ENCODE measurements around the gene TNPO2.
A peak's percentile ranks its signal among the peaks of the same experiment; 100 is the strongest.

Gene TNPO2

DNA sequence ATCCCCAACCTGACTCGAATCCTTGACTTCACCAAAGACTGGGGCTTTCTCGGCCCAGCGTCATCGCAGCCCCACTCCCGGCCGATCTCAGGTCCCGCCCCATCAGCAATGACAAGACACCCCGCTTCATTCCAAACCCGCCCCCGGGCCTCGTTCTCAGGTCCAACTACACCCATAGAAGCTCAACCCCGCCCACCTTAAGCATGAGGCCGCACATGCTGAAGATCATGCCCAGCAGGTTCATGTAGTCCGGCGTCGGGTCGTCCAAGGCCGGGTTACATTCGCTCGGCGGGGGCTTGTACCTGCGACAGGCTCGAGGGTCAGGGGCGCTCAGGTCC is 54.8 kb downstream of the TNPO2 start:
- Mint-ChIP-seq H3K9me3 (no peaks in the 10 kb centered on the region), H3K27me3 (ENCODE audit: low read depth) (no peaks in the 10 kb centered on the region), H3K4me3 (peak overlapping the region; percentile 98), H3K27ac (peak overlapping the region; percentile 99), H3K36me3 (ENCODE audit: low read depth) (peaks cover 29% of the 10 kb centered on the region), H3K4me1 (ENCODE audit: low read depth) (peaks cover 49% of the 10 kb centered on the region)
- peak; percentile 62 for DNase-seq (ENCODE audit: low spot score)

- H3K9me3 Mint-ChIP-seq, result no peaks in the 10 kb centered on the region
- DNase-seq (ENCODE audit: low spot score), result no peak
- peak overlapping the region; percentile 99 for H3K27ac Mint-ChIP-seq
- H3K4me3 Mint-ChIP-seq, result peak overlapping the region; percentile 98
- peaks cover 33% of the 10 kb centered on the region for H3K36me3 Mint-ChIP-seq (ENCODE audit: low read depth)
- peaks cover 49% of the 10 kb centered on the region for H3K4me1 Mint-ChIP-seq (ENCODE audit: low read depth)
- no peaks in the 10 kb centered on the region for H3K27me3 Mint-ChIP-seq (ENCODE audit: low read depth)
Measured at GRCh38 chr19:12668346-12668745, 55.4 kb downstream of the TNPO2 start.

DNA sequence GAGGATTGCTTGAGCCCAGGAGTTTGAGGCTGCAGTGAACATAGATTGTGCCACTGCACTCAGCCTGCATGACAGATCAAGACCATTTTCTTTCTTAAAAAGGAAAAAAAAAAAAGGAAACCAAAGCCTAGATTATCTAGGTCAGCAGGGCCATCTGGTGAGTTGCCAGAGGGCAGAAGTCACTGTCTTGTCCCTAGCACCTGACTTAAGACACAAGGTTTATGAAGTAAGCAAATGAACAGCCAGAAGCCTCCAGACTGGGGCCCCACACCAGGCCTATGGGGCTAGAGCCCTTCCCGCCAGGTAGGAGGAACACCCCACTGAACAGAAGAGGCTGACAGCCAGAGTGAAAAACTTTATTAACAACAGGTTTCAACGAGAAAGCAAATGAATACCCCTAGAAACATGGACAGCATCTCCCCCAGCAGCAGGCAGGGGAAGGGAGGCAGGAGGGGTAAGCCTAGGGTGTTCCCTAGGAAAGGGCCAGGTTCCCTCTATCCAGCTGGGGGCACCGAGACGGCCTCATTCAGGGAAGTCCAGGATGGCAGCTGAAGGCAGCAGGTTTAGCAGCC is 55.9 kb downstream of the TNPO2 start:
- H3K4me3 Mint-ChIP-seq, result peak overlapping the region; percentile 99
- H3K27ac Mint-ChIP-seq, result peak overlapping the region; percentile 99
- no peaks in the 10 kb centered on the region for H3K27me3 Mint-ChIP-seq (ENCODE audit: low read depth)
- no peaks in the 10 kb centered on the region for H3K9me3 Mint-ChIP-seq
- no peak for DNase-seq (ENCODE audit: low spot score)
- H3K4me1 Mint-ChIP-seq (ENCODE audit: low read depth), result peaks cover 49% of the 10 kb centered on the region
- H3K36me3 Mint-ChIP-seq (ENCODE audit: low read depth), result peaks cover 37% of the 10 kb centered on the region

DNA sequence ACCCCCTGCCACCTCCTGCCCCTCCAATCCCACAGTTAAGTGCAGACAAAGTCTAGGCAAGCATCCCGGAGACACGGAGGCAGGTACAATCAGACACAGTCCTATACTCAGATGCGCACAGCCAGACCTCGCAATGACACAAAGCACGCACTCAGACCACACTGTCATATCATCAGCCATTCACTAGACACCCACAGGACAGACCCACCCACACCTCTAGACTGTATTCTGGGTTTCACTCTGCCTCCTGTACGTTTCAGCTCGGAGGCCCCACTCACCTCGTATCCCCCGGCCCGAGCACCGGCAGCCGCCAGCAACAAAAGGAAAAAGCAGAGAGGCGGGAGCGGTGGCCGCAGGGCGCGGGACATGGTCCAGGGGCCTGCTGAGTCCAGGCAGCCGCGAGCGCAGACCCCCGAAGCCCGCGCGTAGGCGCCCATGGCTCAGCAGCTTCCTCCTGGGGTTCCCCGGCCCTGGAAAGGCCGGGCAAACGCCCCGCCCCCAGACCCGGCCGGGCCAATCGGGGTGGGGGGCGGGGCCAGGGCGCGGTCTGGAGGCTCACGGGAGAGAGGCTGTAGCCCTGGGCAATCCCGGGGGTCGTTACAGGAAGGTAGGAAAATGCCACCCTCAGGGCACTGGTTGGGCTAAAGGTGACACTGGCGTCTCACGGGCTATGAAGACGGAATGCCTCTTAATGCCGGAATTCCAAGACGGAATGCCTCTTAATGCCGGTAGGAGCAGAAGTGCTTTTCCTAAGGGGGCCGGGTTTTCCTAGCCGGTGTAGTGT is 57.3 kb downstream of the TNPO2 start, which contains the start of the genes MAN2B1 and WDR83:
Gene MAN2B1 (minus strand): TSS at position 478 of the 784 bp plus-strand sequence. CDS start 41 bp downstream, at position 437.
Gene WDR83 (plus strand): TSS at position 543 of the 784 bp plus-strand sequence. CDS start 2,984 bp downstream, outside the sequence.
- Mint-ChIP-seq H3K4me1 (ENCODE audit: low read depth) (peaks cover 46% of the 10 kb centered on the region), H3K27ac (peak within 1 kb of the TSS; percentile 83), H3K9me3 (no peaks in the 10 kb centered on the region), H3K36me3 (ENCODE audit: low read depth) (peaks cover 28% of the 10 kb centered on the region), H3K27me3 (ENCODE audit: low read depth) (no peaks in the 10 kb centered on the region), H3K4me3 (peak within 1 kb of the TSS; percentile 99)
- DNase-seq (ENCODE audit: low spot score), result peak; percentile 84

DNA sequence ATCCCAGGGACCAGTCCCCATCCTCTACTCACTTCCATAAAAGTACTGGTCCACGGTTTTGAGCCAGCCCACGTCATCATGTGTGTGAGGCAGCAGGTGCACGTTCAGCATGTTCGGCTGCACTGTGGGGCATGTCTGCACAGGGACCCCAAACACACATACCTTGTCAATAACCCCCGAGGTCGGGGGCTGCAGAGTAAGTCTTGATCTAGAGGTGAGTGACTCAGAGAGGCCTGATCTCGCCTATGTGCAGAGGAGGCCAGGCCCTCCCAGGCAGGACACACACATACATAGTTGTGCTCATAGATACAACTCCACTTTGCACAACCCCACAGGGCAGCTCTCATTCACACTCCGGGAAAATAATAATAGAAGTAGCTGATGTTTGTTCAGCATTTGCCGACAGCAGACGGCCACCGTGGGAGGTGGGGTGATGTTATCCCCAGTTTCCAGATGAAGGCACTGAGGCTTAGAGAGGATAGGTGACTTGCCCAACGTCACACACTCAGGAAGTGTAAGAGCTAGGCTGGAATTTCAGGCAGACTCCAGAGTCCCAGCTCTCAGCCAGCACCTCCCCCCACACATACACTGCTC is 58.0 kb downstream of the TNPO2 start:
- peak; percentile 23 for DNase-seq (ENCODE audit: low spot score)
- Mint-ChIP-seq H3K36me3 (ENCODE audit: low read depth) (peaks cover 35% of the 10 kb centered on the region), H3K4me3 (peak overlapping the region; percentile 99), H3K4me1 (ENCODE audit: low read depth) (peaks cover 46% of the 10 kb centered on the region), H3K27me3 (ENCODE audit: low read depth) (no peaks in the 10 kb centered on the region), H3K9me3 (no peaks in the 10 kb centered on the region), H3K27ac (peak overlapping the region; percentile 83)

DNA sequence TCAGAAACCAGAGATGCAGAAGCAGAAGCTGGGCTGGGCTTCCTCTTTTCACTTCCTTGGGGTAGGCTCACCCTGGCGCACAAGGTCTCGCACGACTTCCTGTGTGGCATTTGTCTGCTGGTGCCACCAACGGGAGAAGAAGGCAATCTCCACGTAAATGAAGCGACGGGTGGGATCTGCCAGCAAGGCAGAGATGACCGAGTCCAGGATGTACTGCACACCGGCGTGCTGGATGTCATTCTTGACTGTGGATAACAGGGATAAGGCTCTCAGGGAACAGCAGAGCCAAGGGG is 58.5 kb downstream of the TNPO2 start:
- Mint-ChIP-seq H3K27ac (peak overlapping the region; percentile 83), H3K27me3 (ENCODE audit: low read depth) (no peaks in the 10 kb centered on the region), H3K4me3 (peak overlapping the region; percentile 99), H3K4me1 (ENCODE audit: low read depth) (peaks cover 42% of the 10 kb centered on the region), H3K36me3 (ENCODE audit: low read depth) (peaks cover 37% of the 10 kb centered on the region), H3K9me3 (no peaks in the 10 kb centered on the region)
- DNase-seq (ENCODE audit: low spot score), result peak; percentile 34

DNA sequence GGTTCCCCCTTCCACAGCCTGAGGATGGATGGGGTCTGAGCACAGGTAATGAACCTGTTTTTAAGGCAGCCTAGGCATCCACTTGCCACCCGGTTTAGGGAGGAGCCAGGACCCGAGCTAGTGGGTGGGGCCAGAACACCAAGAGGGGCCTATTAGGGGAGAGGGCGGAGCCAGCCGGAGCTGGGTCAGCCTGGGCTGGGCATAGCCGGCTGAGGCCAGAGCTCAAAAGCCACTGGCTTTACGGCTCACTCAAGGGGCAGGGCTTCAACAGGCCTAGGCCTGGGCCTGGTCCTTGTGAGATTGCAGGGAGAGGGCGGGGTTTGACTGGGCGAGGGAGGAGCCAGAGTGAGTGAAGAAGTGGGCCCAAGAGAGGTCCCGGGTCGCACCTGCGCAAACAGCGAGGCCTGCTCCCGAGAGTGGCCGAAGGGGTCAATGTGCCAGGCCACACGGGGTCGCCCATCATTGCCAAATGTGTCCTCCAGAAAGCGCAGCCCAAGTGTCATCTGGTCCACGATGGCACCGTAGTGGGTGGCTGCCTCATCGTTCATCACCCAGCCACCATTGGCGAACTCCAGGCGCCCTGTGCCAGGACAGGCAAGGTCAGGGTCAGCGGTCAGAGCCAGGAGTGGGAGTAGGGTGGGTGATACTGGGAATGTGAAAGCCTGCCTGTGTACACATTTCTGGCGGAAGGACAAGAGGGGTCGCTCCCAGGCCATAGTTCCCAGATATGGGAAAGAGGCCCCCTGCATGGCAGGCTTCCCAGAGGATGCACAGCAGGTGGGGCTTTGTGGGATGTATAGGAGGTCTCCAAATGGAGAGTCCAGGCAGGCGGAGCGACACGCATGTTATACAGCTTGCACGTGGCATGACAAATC is 59.1 kb downstream of the TNPO2 start:
- Mint-ChIP-seq H3K4me3 (peak overlapping the region; percentile 99), H3K27ac (peak overlapping the region; percentile 15), H3K36me3 (ENCODE audit: low read depth) (peaks cover 41% of the 10 kb centered on the region), H3K27me3 (ENCODE audit: low read depth) (no peaks in the 10 kb centered on the region), H3K9me3 (no peaks in the 10 kb centered on the region), H3K4me1 (ENCODE audit: low read depth) (peaks cover 39% of the 10 kb centered on the region)
- DNase-seq (ENCODE audit: low spot score), result no peak

GRCh38 chr19:12660980-12661379 is 62.8 kb downstream of the TNPO2 start:
- no peak overlapping the region for H3K27ac Mint-ChIP-seq
- peaks cover 53% of the 10 kb centered on the region for H3K36me3 Mint-ChIP-seq (ENCODE audit: low read depth)
- no peaks in the 10 kb centered on the region for H3K9me3 Mint-ChIP-seq

GRCh38 chr19:12657966-12658365 is 65.8 kb downstream of the TNPO2 start:
- H3K4me3 Mint-ChIP-seq, result no peak overlapping the region
- H3K36me3 Mint-ChIP-seq (ENCODE audit: low read depth), result peaks cover 44% of the 10 kb centered on the region
- H3K27ac Mint-ChIP-seq, result no peak overlapping the region
- no peak for DNase-seq (ENCODE audit: low spot score)
- no peaks in the 10 kb centered on the region for H3K27me3 Mint-ChIP-seq (ENCODE audit: low read depth)
- no peaks in the 10 kb centered on the region for H3K4me1 Mint-ChIP-seq (ENCODE audit: low read depth)
- H3K9me3 Mint-ChIP-seq, result no peaks in the 10 kb centered on the region

More at GRCh38 chr19:12660980-12661379, 62.8 kb downstream of the TNPO2 start:
- Mint-ChIP-seq H3K4me1 (ENCODE audit: low read depth) (peaks cover 18% of the 10 kb centered on the region), H3K4me3 (no peak overlapping the region), H3K27me3 (ENCODE audit: low read depth) (no peaks in the 10 kb centered on the region)
- no peak for DNase-seq (ENCODE audit: low spot score)

DNA sequence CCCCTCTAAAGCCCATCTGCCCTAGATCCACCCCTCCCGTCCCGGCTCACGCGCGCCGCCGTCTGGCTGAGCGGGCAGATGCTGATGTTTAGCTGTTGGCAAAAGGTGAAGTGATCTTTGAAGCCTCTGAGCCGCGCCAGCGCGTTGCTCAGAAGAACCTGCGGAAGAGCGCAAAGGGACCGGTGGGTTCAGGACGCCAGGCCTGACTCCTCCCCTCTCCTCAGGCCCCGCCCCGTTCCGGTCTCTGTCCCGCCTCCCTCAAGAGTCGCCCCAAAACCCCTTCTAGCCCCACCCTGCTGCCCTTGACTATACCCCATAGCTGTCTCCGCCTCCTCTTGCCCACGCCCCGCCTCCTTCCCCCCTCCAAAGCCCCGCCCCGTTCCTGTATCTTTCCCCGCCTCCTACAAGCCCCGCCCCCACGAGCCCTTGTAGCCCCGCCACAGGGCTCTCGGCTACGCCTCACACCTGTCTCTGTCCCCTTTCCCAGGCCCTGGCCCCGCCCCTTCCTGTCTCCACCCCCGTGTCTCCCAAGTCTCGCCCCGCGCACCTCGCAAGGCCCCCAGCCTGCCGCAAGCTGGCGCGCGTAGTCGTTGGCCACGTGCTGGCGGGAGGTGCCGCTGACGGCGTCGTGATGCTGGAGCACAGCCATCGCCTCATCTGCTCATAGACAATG is 66.7 kb downstream of the TNPO2 start:
- Mint-ChIP-seq H3K27ac (no peak overlapping the region), H3K4me1 (ENCODE audit: low read depth) (no peaks in the 10 kb centered on the region), H3K27me3 (ENCODE audit: low read depth) (no peaks in the 10 kb centered on the region), H3K4me3 (no peak overlapping the region), H3K36me3 (ENCODE audit: low read depth) (peaks cover 44% of the 10 kb centered on the region), H3K9me3 (no peaks in the 10 kb centered on the region)
- DNase-seq (ENCODE audit: low spot score), result no peak

DNA sequence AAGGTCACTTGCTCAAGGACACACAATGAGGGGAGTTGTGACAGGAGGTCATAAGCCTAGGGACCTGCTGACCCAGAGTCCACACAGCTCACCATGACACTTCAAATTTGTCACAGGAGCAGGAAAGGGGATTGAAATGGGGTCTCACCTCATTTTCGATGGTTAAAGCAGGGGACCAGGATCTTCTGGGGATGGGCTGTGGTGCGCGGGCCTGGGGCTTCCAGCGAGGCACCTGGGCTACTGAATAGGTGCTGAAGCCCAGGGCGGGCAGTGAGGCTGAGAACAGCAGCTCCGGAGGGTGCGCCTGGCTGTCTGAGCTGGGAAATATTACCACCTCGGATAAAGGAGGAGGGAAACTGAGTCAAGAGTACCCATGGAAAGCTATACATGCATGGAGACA is 68.2 kb downstream of the TNPO2 start:
- no peak overlapping the region for H3K4me3 Mint-ChIP-seq
- no peaks in the 10 kb centered on the region for H3K4me1 Mint-ChIP-seq (ENCODE audit: low read depth)
- peaks cover 46% of the 10 kb centered on the region for H3K36me3 Mint-ChIP-seq (ENCODE audit: low read depth)
- no peak for DNase-seq (ENCODE audit: low spot score)
- H3K27ac Mint-ChIP-seq, result no peak overlapping the region
- H3K27me3 Mint-ChIP-seq (ENCODE audit: low read depth), result no peaks in the 10 kb centered on the region
- no peaks in the 10 kb centered on the region for H3K9me3 Mint-ChIP-seq

- Mint-ChIP-seq H3K9me3 (no peaks in the 10 kb centered on the region), H3K27ac (no peak overlapping the region), H3K36me3 (ENCODE audit: low read depth) (peaks cover 40% of the 10 kb centered on the region), H3K27me3 (ENCODE audit: low read depth) (no peaks in the 10 kb centered on the region), H3K4me3 (no peak overlapping the region), H3K4me1 (ENCODE audit: low read depth) (no peaks in the 10 kb centered on the region)
- no peak for DNase-seq (ENCODE audit: low spot score)
Measured at GRCh38 chr19:12652219-12652618, 71.5 kb downstream of the TNPO2 start.

DNA sequence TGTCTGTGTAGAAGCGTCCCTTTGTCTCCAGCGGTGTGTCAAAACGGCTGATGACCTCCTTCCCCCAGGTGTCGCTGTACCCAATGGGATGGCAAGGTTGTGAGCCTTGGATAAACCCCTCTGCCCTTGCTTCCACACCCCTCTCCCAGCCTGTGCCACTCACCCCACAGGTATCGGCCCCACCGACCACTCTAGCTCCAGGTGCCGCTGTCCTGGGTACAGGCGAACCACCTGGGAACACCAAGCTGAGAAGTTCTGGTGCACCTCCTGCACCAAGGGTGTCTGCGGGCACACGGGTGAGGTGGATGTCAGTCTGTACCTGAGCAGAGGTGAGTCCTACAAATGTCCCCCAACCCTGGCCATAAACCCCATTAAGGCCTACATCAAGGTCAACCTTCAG is 73.8 kb downstream of the TNPO2 start:
- H3K9me3 Mint-ChIP-seq, result no peaks in the 10 kb centered on the region
- no peaks in the 10 kb centered on the region for H3K27me3 Mint-ChIP-seq (ENCODE audit: low read depth)
- H3K4me3 Mint-ChIP-seq, result no peak overlapping the region
- H3K27ac Mint-ChIP-seq, result no peak overlapping the region
- peaks cover 18% of the 10 kb centered on the region for H3K36me3 Mint-ChIP-seq (ENCODE audit: low read depth)
- no peak for DNase-seq (ENCODE audit: low spot score)
- H3K4me1 Mint-ChIP-seq (ENCODE audit: low read depth), result no peaks in the 10 kb centered on the region

Data from T-helper 2 cell treated with Interferon-gamma antibody and Interleukin-4, amounts not matched to agents 5 μg/mL and 100 μg/mL, for 36 hours (primary cell).